HCT116 (cell line): ENCODE data around the gene MYL6B. TPM values are rescaled to one million over a fixed set of nuclear protein-coding genes. Genes with fewer than 3 reads are reported as not detected.
A peak's percentile ranks its signal among the peaks of the same experiment; 100 is the strongest.

Experiments used
- ATAC-seq: fragments of 200-7000 bp; cut with Tn5 transposase; 2 replicates; pipeline ENCODE4 v1.9.1; 2020; ENCODE audit warnings: mild to moderate bottlenecking, moderate library complexity
- BruUV-seq: library from RNA; stranded (reverse); fragments of 400-500 nt; replicated peaks from 2 replicates; lab custom pipeline; 2021; lab: Mats Ljungman, UMichigan
- CTCF ChIA-PET: fragments of 300-600 bp; sonication (Branson Sonifier 250); formaldehyde crosslinking; loops from one replicate; lab custom pipeline; 2021; ENCODE audit warnings: antibody characterized with exemption; lab: Charles Lee
- POLR2A ChIA-PET: fragments of 300-600, 350-600 bp; sonication (Branson Sonifier 250); formaldehyde crosslinking; loops from one replicate; lab custom pipeline; 2021; ENCODE audit warnings: antibody characterized with exemption; lab: Charles Lee
- RAD21 ChIA-PET, 2 experiments: fragments of 300-600 bp; sonication (Branson Sonifier 250); formaldehyde crosslinking; loops; one replicate each; lab custom pipeline; 2023; ENCODE audit warnings: low total read pairs in 2 of 2; ENCODE audit not compliant: uncharacterized antibody in 2 of 2, unreplicated experiment in 2 of 2, low non-redundant PET in 1 of 2; lab: Charles Lee
- DNase-seq: peaks from one replicate; pipeline ENCODE4 v3.0.0-alpha.2; 2010; ENCODE audit warnings: low read depth, low spot score
- H2AFZ ChIP-seq: fragments of 200-600 bp; shearing (Covaris generic), sonication (generic); 2 replicates; pipeline ENCODE4 v1.6.1; 2017; ENCODE audit warnings: low read depth, mixed run types, mixed read lengths, antibody characterized with exemption, low read length; ENCODE audit not compliant: poor library complexity, severe bottlenecking
- H3K27ac ChIP-seq: 2 replicates; pipeline ENCODE4 v1.5.1; 2012; ENCODE audit warnings: low read depth, low read length
- H3K27me3 ChIP-seq: fragments of 200-600 bp; sonication (generic); 2 replicates; pipeline ENCODE4 v1.6.1; 2016; ENCODE audit warnings: mixed run types, low read length, mixed read lengths; ENCODE audit not compliant: insufficient read depth
- H3K36me3 ChIP-seq, 2 experiments: fragments of 200-500 bp in 1 of 2; fragments of 200-600 bp in 1 of 2; sonication (Bioruptor generic) in 1 of 2; sonication (generic) in 1 of 2; 2 replicates each; pipeline versions ENCODE4 v1.5.1 to v1.6.1; 2014 to 2016; ENCODE audit warnings: low read length in 2 of 2, inconsistent platforms in 1 of 2, mixed read lengths in 1 of 2, mixed run types in 1 of 2; ENCODE audit not compliant: insufficient read depth in 2 of 2, control insufficient read depth in 1 of 2
- H3K4me1 ChIP-seq, 2 experiments: fragments of 200-600 bp in 1 of 2; sonication (generic) in 1 of 2; 2 replicates each; pipeline versions ENCODE4 v1.5.1 to v1.6.1; 2012 to 2017; ENCODE audit warnings: low read length in 2 of 2, inconsistent platforms in 1 of 2, mild to moderate bottlenecking in 1 of 2, mixed read lengths in 1 of 2, mixed run types in 1 of 2, moderate library complexity in 1 of 2; ENCODE audit not compliant: insufficient read depth in 2 of 2, control insufficient read depth in 1 of 2
- H3K4me2 ChIP-seq: fragments of 200-600 bp; sonication (generic); 2 replicates; pipeline ENCODE4 v1.6.1; 2017; ENCODE audit warnings: mixed run types, low read length, mixed read lengths
- H3K4me3 ChIP-seq, 2 experiments: fragments of 200-600 bp in 1 of 2; sonication (generic) in 1 of 2; replicated peaks in 1 of 2; 2 replicates each; pipeline ENCODE4 v1.5.1; 2011 to 2016; ENCODE audit warnings: low read length in 2 of 2, control low read depth in 1 of 2, low read depth in 1 of 2, mild to moderate bottlenecking in 1 of 2, mixed read lengths in 1 of 2, mixed run types in 1 of 2
- H3K79me2 ChIP-seq: fragments of 200-600 bp; sonication (generic); 2 replicates; pipeline ENCODE4 v1.6.1; 2017; ENCODE audit warnings: mild to moderate bottlenecking, mixed run types, low read length, moderate library complexity, mixed read lengths; ENCODE audit not compliant: insufficient read depth
- H3K9ac ChIP-seq: fragments of 200-600 bp; sonication (generic); 2 replicates; pipeline ENCODE4 v1.6.1; 2016; ENCODE audit warnings: low read length, mixed read lengths
- H3K9me2 ChIP-seq: fragments of 200-600 bp; sonication (generic), shearing (Covaris generic); 2 replicates; pipeline ENCODE4 v1.6.1; 2017; ENCODE audit warnings: mixed run types, mild to moderate bottlenecking, moderate library complexity; ENCODE audit not compliant: insufficient read depth
- H3K9me3 ChIP-seq, 2 experiments: fragments of 200-500 bp in 1 of 2; fragments of 200-600 bp in 1 of 2; sonication (Bioruptor generic) in 1 of 2; sonication (generic) in 1 of 2; 2 replicates each; pipeline ENCODE4 v1.6.1; 2014 to 2017; ENCODE audit warnings: low read length in 2 of 2, mixed read lengths in 2 of 2, inconsistent platforms in 1 of 2, low read depth in 1 of 2, mild to moderate bottlenecking in 1 of 2, mixed run types in 1 of 2, moderate library complexity in 1 of 2; ENCODE audit not compliant: control insufficient read depth in 1 of 2, insufficient read depth in 1 of 2
- H4K20me1 ChIP-seq: fragments of 200-600 bp; sonication (generic), shearing (Covaris generic); 2 replicates; pipeline ENCODE4 v1.6.1; 2017; ENCODE audit warnings: mixed run types, mild to moderate bottlenecking, moderate library complexity; ENCODE audit not compliant: insufficient read depth
- CBX3 ChIP-seq: IDR thresholded peaks from 2 replicates; pipeline ENCODE4 v1.6.1; 2012; ENCODE audit warnings: low read depth
- CEBPB ChIP-seq: IDR thresholded peaks from 2 replicates; pipeline ENCODE4 v1.6.1; 2012; ENCODE audit warnings: low read depth
- EGR1 ChIP-seq: IDR thresholded peaks from 2 replicates; pipeline ENCODE4 v1.6.1; 2012; ENCODE audit warnings: low read depth
- ELF1 ChIP-seq: IDR thresholded peaks from 2 replicates; pipeline ENCODE4 v1.6.1; 2012; ENCODE audit warnings: low read depth, borderline replicate concordance
- EZH2 ChIP-seq: fragments of 200-600 bp; sonication (generic); IDR thresholded peaks from 2 replicates; pipeline ENCODE4 v1.6.1; 2017; ENCODE audit warnings: antibody characterized with exemption, mixed run types
- EZH2phosphoT487 ChIP-seq: fragments of 200-600 bp; IDR thresholded peaks from 2 replicates; pipeline ENCODE4 v1.6.1; 2018; ENCODE audit warnings: antibody characterized with exemption, borderline replicate concordance
- FOSL1 ChIP-seq: IDR thresholded peaks from 2 replicates; pipeline ENCODE4 v1.6.1; 2012; ENCODE audit warnings: low read depth
- JUND ChIP-seq: IDR thresholded peaks from 2 replicates; pipeline ENCODE4 v1.6.1; 2012
- RAD21 ChIP-seq: IDR thresholded peaks from 2 replicates; pipeline ENCODE4 v1.6.1; 2012; ENCODE audit warnings: low read depth, mild to moderate bottlenecking
- SIN3A ChIP-seq: IDR thresholded peaks from 2 replicates; pipeline ENCODE4 v1.6.1; 2012; ENCODE audit warnings: low read depth
- SRF ChIP-seq: IDR thresholded peaks from 2 replicates; pipeline ENCODE4 v1.6.1; 2012; ENCODE audit warnings: low read depth
- TCF7L2 ChIP-seq: IDR thresholded peaks from 2 replicates; pipeline ENCODE4 v1.7.0; 2011; ENCODE audit warnings: borderline replicate concordance, inconsistent platforms; ENCODE audit not compliant: insufficient read depth, insufficient read length; ENCODE audit errors: extremely low read depth
- ZNF274 ChIP-seq: fragments of 200-500 bp; sonication (Bioruptor generic); IDR thresholded peaks from 2 replicates; pipeline ENCODE4 v1.6.1; 2014; ENCODE audit warnings: mild to moderate bottlenecking, low read depth, low read length, inconsistent platforms
- intact Hi-C: fragments of 100-400 bp; cut with micrococcal nuclease; formaldehyde crosslinking; loops from 2 replicates; pipeline ENCODE4 v1.10.0; 2022
- total RNA-seq: library from RNA; stranded (reverse); gene quantifications from one replicate; pipeline ENCODE4 v1.2.1, GENCODE V29; 2021; ENCODE audit not compliant: unreplicated experiment
- TF ChIP-seq, protein P1 (sequence below): IDR thresholded peaks from 2 replicates; pipeline ENCODE4 v1.6.1; 2012
- TF ChIP-seq, protein P2 (sequence below): IDR thresholded peaks from 2 replicates; pipeline ENCODE4 v1.6.1; 2012; ENCODE audit warnings: low read depth
- TF ChIP-seq, protein P3 (sequence below), 3 experiments: fragments of 200-600 bp in 1 of 3; sonication (generic) in 1 of 3; IDR thresholded peaks in 2 of 3; conservative IDR thresholded peaks in 1 of 3; 2 replicates each; pipeline ENCODE4 v1.5.1; 2012 to 2017; ENCODE audit warnings: low read depth in 2 of 3, low read length in 2 of 3, antibody characterized with exemption in 1 of 3, borderline replicate concordance in 1 of 3, control low read depth in 1 of 3, mild to moderate bottlenecking in 1 of 3, mixed read lengths in 1 of 3, mixed run types in 1 of 3, moderate library complexity in 1 of 3; ENCODE audit not compliant: insufficient read depth in 1 of 3

The MYL6B gene
- total RNA-seq, 1 experiment from 2014 or later = 94.3 TPM

GRCh38 chr12:56154246-56154771 is 1.9 kb downstream of the MYL6B start:
- no peak overlapping the region for H3K9ac ChIP-seq
- peaks cover 12% of the 10 kb centered on the region for H3K79me2 ChIP-seq
- peaks cover 19 to 35% of the 10 kb centered on the region in 2 experiments for H3K4me1 ChIP-seq
- DNase-seq = no peak
- 0 out of 2 replicates have a peak overlapping the region, but pooled peaks have one; percentile 81 for H3K4me2 ChIP-seq
- peaks cover 0 to 4% of the 10 kb centered on the region in 2 experiments; a peak in 2 of 4 replicates for H3K36me3 ChIP-seq
- CTCF ChIA-PET = interaction anchor here (1.3 kb wide), 1 partner anchor 35 kb away, joined by 3 read pairs; the partner anchor contains the start of gene SMARCC2
- ATAC-seq = no peak
- intact Hi-C loops = no loop called here
- H3K9me2 ChIP-seq = no peaks in the 10 kb centered on the region
- TF ChIP-seq RAD21 (no peak), SIN3A (no peak), CBX3 (no peak), FOSL1 (no peak), EGR1 (no peak), EZH2 (no peak), CEBPB (no peak), SRF (no peak), ZNF274 (no peak), TCF7L2 (no peak), JUND (no peak), EZH2phosphoT487 (no peak), ELF1 (no peak)
- TF ChIP-seq, protein P1, sequence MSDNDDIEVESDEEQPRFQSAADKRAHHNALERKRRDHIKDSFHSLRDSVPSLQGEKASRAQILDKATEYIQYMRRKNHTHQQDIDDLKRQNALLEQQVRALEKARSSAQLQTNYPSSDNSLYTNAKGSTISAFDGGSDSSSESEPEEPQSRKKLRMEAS = no peak
- TF ChIP-seq, protein P2, sequence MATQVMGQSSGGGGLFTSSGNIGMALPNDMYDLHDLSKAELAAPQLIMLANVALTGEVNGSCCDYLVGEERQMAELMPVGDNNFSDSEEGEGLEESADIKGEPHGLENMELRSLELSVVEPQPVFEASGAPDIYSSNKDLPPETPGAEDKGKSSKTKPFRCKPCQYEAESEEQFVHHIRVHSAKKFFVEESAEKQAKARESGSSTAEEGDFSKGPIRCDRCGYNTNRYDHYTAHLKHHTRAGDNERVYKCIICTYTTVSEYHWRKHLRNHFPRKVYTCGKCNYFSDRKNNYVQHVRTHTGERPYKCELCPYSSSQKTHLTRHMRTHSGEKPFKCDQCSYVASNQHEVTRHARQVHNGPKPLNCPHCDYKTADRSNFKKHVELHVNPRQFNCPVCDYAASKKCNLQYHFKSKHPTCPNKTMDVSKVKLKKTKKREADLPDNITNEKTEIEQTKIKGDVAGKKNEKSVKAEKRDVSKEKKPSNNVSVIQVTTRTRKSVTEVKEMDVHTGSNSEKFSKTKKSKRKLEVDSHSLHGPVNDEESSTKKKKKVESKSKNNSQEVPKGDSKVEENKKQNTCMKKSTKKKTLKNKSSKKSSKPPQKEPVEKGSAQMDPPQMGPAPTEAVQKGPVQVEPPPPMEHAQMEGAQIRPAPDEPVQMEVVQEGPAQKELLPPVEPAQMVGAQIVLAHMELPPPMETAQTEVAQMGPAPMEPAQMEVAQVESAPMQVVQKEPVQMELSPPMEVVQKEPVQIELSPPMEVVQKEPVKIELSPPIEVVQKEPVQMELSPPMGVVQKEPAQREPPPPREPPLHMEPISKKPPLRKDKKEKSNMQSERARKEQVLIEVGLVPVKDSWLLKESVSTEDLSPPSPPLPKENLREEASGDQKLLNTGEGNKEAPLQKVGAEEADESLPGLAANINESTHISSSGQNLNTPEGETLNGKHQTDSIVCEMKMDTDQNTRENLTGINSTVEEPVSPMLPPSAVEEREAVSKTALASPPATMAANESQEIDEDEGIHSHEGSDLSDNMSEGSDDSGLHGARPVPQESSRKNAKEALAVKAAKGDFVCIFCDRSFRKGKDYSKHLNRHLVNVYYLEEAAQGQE = no peak
- TF ChIP-seq, protein P3, sequence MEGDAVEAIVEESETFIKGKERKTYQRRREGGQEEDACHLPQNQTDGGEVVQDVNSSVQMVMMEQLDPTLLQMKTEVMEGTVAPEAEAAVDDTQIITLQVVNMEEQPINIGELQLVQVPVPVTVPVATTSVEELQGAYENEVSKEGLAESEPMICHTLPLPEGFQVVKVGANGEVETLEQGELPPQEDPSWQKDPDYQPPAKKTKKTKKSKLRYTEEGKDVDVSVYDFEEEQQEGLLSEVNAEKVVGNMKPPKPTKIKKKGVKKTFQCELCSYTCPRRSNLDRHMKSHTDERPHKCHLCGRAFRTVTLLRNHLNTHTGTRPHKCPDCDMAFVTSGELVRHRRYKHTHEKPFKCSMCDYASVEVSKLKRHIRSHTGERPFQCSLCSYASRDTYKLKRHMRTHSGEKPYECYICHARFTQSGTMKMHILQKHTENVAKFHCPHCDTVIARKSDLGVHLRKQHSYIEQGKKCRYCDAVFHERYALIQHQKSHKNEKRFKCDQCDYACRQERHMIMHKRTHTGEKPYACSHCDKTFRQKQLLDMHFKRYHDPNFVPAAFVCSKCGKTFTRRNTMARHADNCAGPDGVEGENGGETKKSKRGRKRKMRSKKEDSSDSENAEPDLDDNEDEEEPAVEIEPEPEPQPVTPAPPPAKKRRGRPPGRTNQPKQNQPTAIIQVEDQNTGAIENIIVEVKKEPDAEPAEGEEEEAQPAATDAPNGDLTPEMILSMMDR (IDR thresholded peaks at IDR 0.05 in 2 of 3, conservative IDR thresholded peaks at IDR 0.05 in 1 of 3; ENCODE audit: borderline replicate concordance in 1 of 3, insufficient read depth in 1 of 3, low read depth in 2 of 3, low read length in 2 of 3) = no peak
- TF ChIP-seq, all 23 proteins: peak for 0
- no peak overlapping the region for H2AFZ ChIP-seq
- no peak overlapping the region for H3K4me3 ChIP-seq
- H3K27me3 ChIP-seq = no peaks in the 10 kb centered on the region
- H4K20me1 ChIP-seq = no peaks in the 10 kb centered on the region
- BruUV-seq = no TSS peak
- H3K9me3 ChIP-seq = no peaks in the 10 kb centered on the region
- POLR2A ChIA-PET = no interaction called here
- no peak overlapping the region for H3K27ac ChIP-seq
- RAD21 ChIA-PET = no interaction called here
